Activated CD4-positive, alpha-beta T cell treated with anti-CD3 and anti-CD28 coated beads, Interleukin-2, amount 10 ng/mL, durations not matched to agents 7 days and 5 days (primary cell): ENCODE measurements around the gene SELENOI. TPM values are rescaled to one million over a fixed set of nuclear protein-coding genes. Genes with fewer than 3 reads are reported as not detected.
A peak's percentile ranks its signal among the peaks of the same experiment; 100 is the strongest.
"Not testable (repeated sequence)": the region's sequence is repeated elsewhere in the genome, so short reads cannot be mapped to it uniquely, and the experiment has no call there.

ENCODE experiments used
- CTCF ChIA-PET: fragments of 350-600 bp; sonication (Branson Sonifier 250); formaldehyde crosslinking; loops from one replicate; lab custom pipeline; 2021; ENCODE audit warnings: antibody characterized with exemption; lab: Charles Lee
- POLR2A ChIA-PET: fragments of 350-600 bp; sonication (Branson Sonifier 250); formaldehyde crosslinking; loops from one replicate; lab custom pipeline; 2021; ENCODE audit warnings: antibody characterized with exemption; lab: Charles Lee
- DNase-seq: peaks from one replicate; pipeline ENCODE4 v3.0.0-alpha.2; 2020
- H3K27ac Mint-ChIP-seq: one replicate; pipeline ENCODE4 v1.8.0; 2021; ENCODE audit warnings: mild to moderate bottlenecking, moderate library complexity, mixed read lengths
- H3K27me3 Mint-ChIP-seq: one replicate; pipeline ENCODE4 v1.8.0; 2021; ENCODE audit warnings: mixed read lengths
- H3K36me3 Mint-ChIP-seq: one replicate; pipeline ENCODE4 v1.8.0; 2021; ENCODE audit warnings: low read depth, mixed read lengths
- H3K4me1 Mint-ChIP-seq: one replicate; pipeline ENCODE4 v1.8.0; 2021; ENCODE audit warnings: mixed read lengths
- H3K4me3 Mint-ChIP-seq: one replicate; pipeline ENCODE4 v1.8.0; 2021; ENCODE audit warnings: mild to moderate bottlenecking, moderate library complexity, mixed read lengths
- H3K9me3 Mint-ChIP-seq: one replicate; pipeline ENCODE4 v1.8.0; 2021; ENCODE audit warnings: mixed read lengths
- total RNA-seq, 2 experiments: library from RNA; stranded (reverse); gene quantifications; one replicate each; pipeline ENCODE4 v1.2.3, GENCODE V29; 2021

SELENOI gene
- total RNA-seq, 2 experiments from 2014 or later, result 26.9 to 29.7 TPM

DNA sequence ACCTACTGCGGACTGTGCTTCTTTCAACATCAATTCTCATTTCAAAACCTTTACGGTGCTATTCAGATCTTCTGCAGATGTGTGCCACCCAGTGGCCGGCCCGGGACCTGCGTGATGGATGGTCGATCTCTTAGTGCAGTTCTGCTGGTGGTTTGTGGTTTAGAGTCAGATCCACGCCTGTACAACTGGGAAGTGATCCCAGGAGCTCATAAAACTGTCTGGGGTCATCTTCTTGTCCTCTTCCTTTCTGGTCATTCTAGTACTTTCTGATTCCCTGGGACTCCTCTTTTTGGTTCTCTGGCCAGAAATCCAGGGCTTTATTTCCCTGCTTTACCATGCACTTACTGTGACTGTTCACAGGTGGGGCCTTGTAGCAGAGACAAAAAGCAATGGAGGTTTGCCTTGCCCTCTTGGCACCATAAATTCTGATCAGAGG, 15.8 kb upstream of the SELENOI start:
- Mint-ChIP-seq H3K4me3 (no peak overlapping the region), H3K9me3 (no peaks in the 10 kb centered on the region), H3K27ac (peak overlapping the region; percentile 10), H3K4me1 (peaks cover 33% of the 10 kb centered on the region), H3K36me3 (no peaks in the 10 kb centered on the region), H3K27me3 (no peaks in the 10 kb centered on the region)
- ChIA-PET CTCF (interaction anchor here (0.6 to 2.9 kb wide), 5 partner anchors 9 to 803 kb away, joined by 3 to 11 read pairs (median 3); partner anchors contain the start of genes HADHA, HADHB and SELENOI), POLR2A (no interaction called here)
- peak; percentile 90 for DNase-seq

- POLR2A ChIA-PET, result no interaction called here
- H3K4me1 Mint-ChIP-seq, result peaks cover 33% of the 10 kb centered on the region
- no peaks in the 10 kb centered on the region for H3K27me3 Mint-ChIP-seq
Measured at GRCh38 chr2:26330604-26331003, 15.3 kb upstream of the SELENOI start.

DNA sequence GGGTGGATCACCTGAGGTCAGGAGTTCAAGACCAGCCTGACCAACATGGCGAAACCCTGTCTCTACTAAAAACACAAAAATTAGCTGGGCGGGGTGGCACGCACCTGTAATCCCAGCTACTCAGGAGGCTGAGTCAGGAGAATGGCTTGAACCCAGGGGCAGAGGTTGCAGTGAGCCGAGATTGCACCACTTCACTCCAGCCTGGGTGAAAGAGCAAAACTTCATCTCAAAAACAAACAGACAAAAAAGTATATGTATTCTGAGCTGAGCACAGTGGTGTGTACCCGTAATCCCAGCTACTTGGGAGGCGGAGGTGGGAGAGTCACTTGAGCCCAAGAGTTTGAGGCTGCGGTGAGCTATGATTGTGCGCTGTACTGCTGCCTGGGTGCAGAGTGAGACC, 14.6 kb upstream of the SELENOI start:
- DNase-seq, POLR2A ChIA-PET, H3K9me3 Mint-ChIP-seq, H3K27me3 Mint-ChIP-seq, H3K36me3 Mint-ChIP-seq, H3K27ac Mint-ChIP-seq, H3K4me3 Mint-ChIP-seq: not testable (repeated sequence)
- CTCF ChIA-PET, result interaction anchor here (0.7 to 2.9 kb wide), 7 partner anchors 10 to 801 kb away, joined by 3 to 11 read pairs (median 3); partner anchors contain the start of genes HADHA, HADHB and SELENOI
- peaks cover 31% of the 10 kb centered on the region for H3K4me1 Mint-ChIP-seq

More at GRCh38 chr2:26330604-26331003, 15.3 kb upstream of the SELENOI start:
- CTCF ChIA-PET, result interaction anchor here (0.6 to 2.9 kb wide), 6 partner anchors 10 to 802 kb away, joined by 3 to 11 read pairs (median 3); partner anchors contain the start of genes HADHA, HADHB and SELENOI
- no peak overlapping the region for H3K27ac Mint-ChIP-seq
- H3K9me3 Mint-ChIP-seq, result no peaks in the 10 kb centered on the region
- H3K4me3 Mint-ChIP-seq, result no peak overlapping the region
- DNase-seq, result no peak
- no peaks in the 10 kb centered on the region for H3K36me3 Mint-ChIP-seq

- no peaks in the 10 kb centered on the region for H3K27me3 Mint-ChIP-seq
- H3K4me1 Mint-ChIP-seq, result peaks cover 28% of the 10 kb centered on the region
- H3K36me3 Mint-ChIP-seq, result peaks cover 4% of the 10 kb centered on the region
- ChIA-PET POLR2A (no interaction called here), CTCF (interaction anchor here (1.5 kb wide), 1 partner anchor 13 kb away, joined by 7 read pairs; the partner anchor contains the start of genes ADGRF3 and SELENOI)
- DNase-seq, result no peak
- no peak overlapping the region for H3K4me3 Mint-ChIP-seq
- H3K9me3 Mint-ChIP-seq, result no peaks in the 10 kb centered on the region
- no peak overlapping the region for H3K27ac Mint-ChIP-seq
Measured at GRCh38 chr2:26333293-26333692, 12.7 kb upstream of the SELENOI start.

- POLR2A ChIA-PET, result no interaction called here
- Mint-ChIP-seq H3K4me3 (no peak overlapping the region), H3K4me1 (peaks cover 18% of the 10 kb centered on the region), H3K9me3 (no peaks in the 10 kb centered on the region), H3K27ac (no peak overlapping the region), H3K36me3 (peaks cover 4% of the 10 kb centered on the region), H3K27me3 (no peaks in the 10 kb centered on the region)
- no peak for DNase-seq
- CTCF ChIA-PET, result interaction anchor here (0.6 kb wide), 1 partner anchor 59 kb away, joined by 3 read pairs; no protein-coding TSS in a partner anchor
Measured at GRCh38 chr2:26335231-26335630, 10.7 kb upstream of the SELENOI start.

DNA sequence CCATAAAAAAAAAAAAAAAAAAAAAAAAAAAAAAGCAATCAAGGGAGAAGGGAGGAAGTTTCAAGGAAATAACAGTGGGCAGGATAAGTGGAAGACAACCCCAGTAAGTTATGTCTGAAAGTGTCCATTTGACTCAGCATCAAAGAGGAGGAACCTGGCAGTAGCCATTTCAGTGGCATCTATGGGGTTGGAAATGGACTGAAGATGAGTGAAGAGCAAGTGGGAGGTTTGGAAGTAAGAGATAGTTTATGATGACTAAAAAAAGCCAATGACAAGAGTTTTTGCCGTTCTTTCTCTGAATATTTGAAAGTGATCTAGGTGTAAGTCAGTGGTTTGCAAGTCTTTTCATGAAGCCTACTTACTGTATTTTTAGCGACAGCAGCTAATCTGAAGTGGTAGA, 9.2 kb upstream of the SELENOI start:
- CTCF ChIA-PET, result no interaction called here
- POLR2A ChIA-PET, result no interaction called here
- H3K4me1 Mint-ChIP-seq, result peaks cover 13% of the 10 kb centered on the region

DNA sequence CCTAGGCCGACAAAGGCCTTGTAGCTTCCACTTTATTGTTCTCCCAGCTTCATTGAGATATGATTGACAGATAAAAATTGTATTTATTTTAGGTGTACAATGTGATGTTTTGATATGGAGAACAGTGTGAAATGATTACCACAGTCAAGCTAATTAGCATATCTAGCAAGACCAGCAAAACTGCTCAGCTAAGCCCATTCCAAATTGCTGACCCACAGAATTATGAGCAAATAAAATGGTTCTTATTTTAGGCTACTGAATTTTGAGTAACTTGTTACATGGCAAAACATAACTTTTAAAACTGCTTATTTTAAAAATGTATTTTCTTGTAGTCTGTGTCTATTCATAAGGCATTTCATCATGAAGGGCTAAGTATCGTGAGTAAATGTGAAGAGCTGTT, 8.6 kb upstream of the SELENOI start:
- H3K4me3 Mint-ChIP-seq, result no peak overlapping the region
- CTCF ChIA-PET, result interaction anchor here (0.6 to 1.4 kb wide), 2 partner anchors 9 to 11 kb away, joined by 3 read pairs; partner anchors contain the start of gene ADGRF3
- H3K9me3 Mint-ChIP-seq, result no peaks in the 10 kb centered on the region
- peaks cover 4% of the 10 kb centered on the region for H3K36me3 Mint-ChIP-seq
- peaks cover 13% of the 10 kb centered on the region for H3K4me1 Mint-ChIP-seq
- no peak overlapping the region for H3K27ac Mint-ChIP-seq
- POLR2A ChIA-PET, result no interaction called here
- H3K27me3 Mint-ChIP-seq, result no peaks in the 10 kb centered on the region
- no peak for DNase-seq

More for the DNA sequence above, 9.2 kb upstream of the SELENOI start:
- no peak overlapping the region for H3K4me3 Mint-ChIP-seq
- peaks cover 4% of the 10 kb centered on the region for H3K36me3 Mint-ChIP-seq
- no peaks in the 10 kb centered on the region for H3K9me3 Mint-ChIP-seq
- no peak overlapping the region for H3K27ac Mint-ChIP-seq
- H3K27me3 Mint-ChIP-seq, result no peaks in the 10 kb centered on the region
- DNase-seq, result no peak

- peaks cover 4% of the 10 kb centered on the region for H3K36me3 Mint-ChIP-seq
- no peak overlapping the region for H3K27ac Mint-ChIP-seq
- ChIA-PET POLR2A (no interaction called here), CTCF (no interaction called here)
- no peaks in the 10 kb centered on the region for H3K9me3 Mint-ChIP-seq
- no peaks in the 10 kb centered on the region for H3K27me3 Mint-ChIP-seq
- DNase-seq, result no peak
- H3K4me3 Mint-ChIP-seq, result no peak overlapping the region
- peaks cover 24% of the 10 kb centered on the region for H3K4me1 Mint-ChIP-seq
Measured at GRCh38 chr2:26340831-26341230, 5.1 kb upstream of the SELENOI start.

GRCh38 chr2:26344581-26345282, 1.2 kb upstream of the SELENOI start:
- Mint-ChIP-seq H3K4me1 (peaks cover 34% of the 10 kb centered on the region), H3K27ac (peak overlapping the region; percentile 97), H3K36me3 (peaks cover 7% of the 10 kb centered on the region), H3K9me3 (no peaks in the 10 kb centered on the region), H3K4me3 (peak overlapping the region; percentile 95), H3K27me3 (no peaks in the 10 kb centered on the region)
- DNase-seq, result no peak
- ChIA-PET POLR2A (interaction anchor here (0.5 kb wide), 1 partner anchor 38 kb away, joined by 5 read pairs; no protein-coding TSS in a partner anchor), CTCF (interaction anchor here (0.7 to 1.4 kb wide), 2 partner anchors 13 to 162 kb away, joined by 3 read pairs; no protein-coding TSS in a partner anchor)

DNA sequence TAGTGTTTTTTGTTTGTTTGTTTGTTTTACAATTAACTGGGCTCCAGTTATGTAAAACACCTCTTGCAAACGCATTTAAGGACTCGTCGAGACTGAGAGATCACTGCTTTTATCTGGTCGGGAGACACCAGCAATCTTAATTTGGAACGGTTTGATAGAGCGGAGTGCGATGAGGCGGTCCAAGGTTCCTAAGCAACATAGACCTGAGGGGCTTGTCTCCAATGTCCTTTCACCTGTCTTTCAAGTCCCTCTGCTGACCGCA, 729 bp upstream of the SELENOI start:
- H3K36me3 Mint-ChIP-seq, result peaks cover 7% of the 10 kb centered on the region

GRCh38 chr2:26346454-26347053, 611 bp downstream of the SELENOI start, which contains the start of gene ADGRF3:
Gene ADGRF3, minus strand, starts transcription at chr2:26346789. Its CDS starts 555 bp downstream, at chr2:26346234.
- Mint-ChIP-seq H3K4me3 (peak within 1 kb of the TSS; percentile 95), H3K36me3 (peaks cover 12% of the 10 kb centered on the region), H3K27me3 (no peaks in the 10 kb centered on the region), H3K4me1 (peaks cover 40% of the 10 kb centered on the region), H3K27ac (peak within 1 kb of the TSS; percentile 97), H3K9me3 (no peaks in the 10 kb centered on the region)
- DNase-seq, result peak; percentile 79
- POLR2A ChIA-PET, result interaction anchor here (0.6 to 0.8 kb wide), 2 partner anchors 68 to 162 kb away, joined by 3 read pairs; no protein-coding TSS in a partner anchor
- CTCF ChIA-PET, result interaction anchor here (0.6 to 1.5 kb wide), 5 partner anchors 9 to 376 kb away, joined by 3 to 7 read pairs (median 3); no protein-coding TSS in a partner anchor

More for the DNA sequence above, 729 bp upstream of the SELENOI start:
- H3K4me1 Mint-ChIP-seq, result peaks cover 34% of the 10 kb centered on the region
- H3K27ac Mint-ChIP-seq, result peak overlapping the region; percentile 97
- CTCF ChIA-PET, result interaction anchor here (0.7 to 1.5 kb wide), 6 partner anchors 10 to 163 kb away, joined by 3 to 7 read pairs (median 3); no protein-coding TSS in a partner anchor
- POLR2A ChIA-PET, result interaction anchor here (0.6 kb wide), 1 partner anchor 11 kb away, joined by 3 read pairs; no protein-coding TSS in a partner anchor
- H3K4me3 Mint-ChIP-seq, result peak overlapping the region; percentile 95
- DNase-seq, result no peak
- H3K27me3 Mint-ChIP-seq, result no peaks in the 10 kb centered on the region
- H3K9me3 Mint-ChIP-seq, result no peaks in the 10 kb centered on the region

DNA sequence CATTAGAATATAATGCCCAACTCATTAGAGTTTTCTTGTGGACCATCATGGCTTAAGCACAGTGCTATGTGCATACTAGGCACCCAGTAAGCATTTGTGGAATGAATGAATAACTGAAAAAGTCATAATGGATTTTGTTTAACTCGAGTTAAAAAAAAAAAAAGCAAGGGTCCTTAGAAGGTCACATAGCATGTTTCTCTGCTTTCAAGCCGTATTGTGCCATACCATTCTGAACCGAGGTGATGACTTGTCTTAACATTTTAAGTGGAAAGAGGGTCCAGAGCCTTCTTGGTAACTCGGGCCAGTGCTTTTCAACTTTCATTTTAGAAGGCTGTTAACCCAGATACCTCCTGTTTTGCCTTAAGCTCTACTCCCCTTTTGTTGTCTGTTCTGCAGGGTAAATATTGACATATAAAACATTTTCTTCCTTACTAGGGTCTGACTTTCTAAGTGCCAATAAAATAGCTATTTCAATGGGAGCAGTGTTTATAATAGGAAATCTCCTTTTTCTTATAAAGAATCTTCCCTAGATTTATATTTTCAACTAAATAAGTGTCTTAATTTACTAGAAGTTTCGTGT, 1.4 kb downstream of the SELENOI start:
- POLR2A ChIA-PET, result interaction anchor here (0.6 to 0.8 kb wide), 2 partner anchors 67 to 163 kb away, joined by 3 read pairs; no protein-coding TSS in a partner anchor
- no peaks in the 10 kb centered on the region for H3K9me3 Mint-ChIP-seq
- H3K27me3 Mint-ChIP-seq, result no peaks in the 10 kb centered on the region
- H3K4me1 Mint-ChIP-seq, result peaks cover 46% of the 10 kb centered on the region
- H3K4me3 Mint-ChIP-seq, result peak overlapping the region; percentile 95
- H3K27ac Mint-ChIP-seq, result peak overlapping the region; percentile 97
- no peak for DNase-seq
- peaks cover 16% of the 10 kb centered on the region for H3K36me3 Mint-ChIP-seq
- CTCF ChIA-PET, result interaction anchor here (0.6 to 1.1 kb wide), 4 partner anchors 10 to 321 kb away, joined by 3 to 4 read pairs (median 4); no protein-coding TSS in a partner anchor
